Naive thymus-derived CD4-positive, alpha-beta T cell (primary cell): ENCODE results near the gene MKRN2. TPM values are rescaled to one million over a fixed set of nuclear protein-coding genes. Genes with fewer than 3 reads are reported as not detected.

Source experiments
- ATAC-seq: fragments of 150-1000 bp; cut with Tn5 transposase; 2 replicates; pipeline ENCODE4 v1.10.0; 2021; ENCODE audit warnings: mild to moderate bottlenecking, moderate library complexity
- CTCF ChIA-PET: fragments of 350-600 bp; sonication (Branson Sonifier 250); formaldehyde crosslinking; loops from one replicate; lab custom pipeline; 2021; ENCODE audit warnings: antibody characterized with exemption; lab: Charles Lee
- POLR2A ChIA-PET: fragments of 350-600 bp; sonication (Branson Sonifier 250); formaldehyde crosslinking; loops from one replicate; lab custom pipeline; 2021; ENCODE audit warnings: antibody characterized with exemption, inconsistent platforms; lab: Charles Lee
- DNase-seq, 9 donors: peaks; one replicate each; pipeline versions ENCODE4 v3.0.0 to v3.0.0-alpha.2; 2020 to 2022; ENCODE audit warnings: mixed read lengths in 1 of 9
- H3K27ac ChIP-seq: one replicate; pipeline ENCODE4 v1.7.0; 2013; ENCODE audit warnings: mild to moderate bottlenecking, low read depth, low read length, moderate library complexity
- H3K27me3 ChIP-seq, 2 donors: one replicate each; pipeline ENCODE4 v1.7.0; 2013; ENCODE audit warnings: low read length in 2 of 2, mild to moderate bottlenecking in 2 of 2, moderate library complexity in 2 of 2; ENCODE audit not compliant: control insufficient read depth in 2 of 2, insufficient read depth in 2 of 2
- H3K36me3 ChIP-seq, 3 experiments: 1 replicate in 2 of 3; 2 replicates in 1 of 3; pipeline ENCODE4 v1.7.0; 2013; ENCODE audit warnings: low read length in 3 of 3, mild to moderate bottlenecking in 3 of 3, moderate library complexity in 1 of 3; ENCODE audit not compliant: insufficient read depth in 3 of 3, control insufficient read depth in 2 of 3
- H3K4me1 ChIP-seq, 2 donors: one replicate each; pipeline ENCODE4 v1.7.0; 2013; ENCODE audit warnings: low read length in 2 of 2, mild to moderate bottlenecking in 2 of 2, moderate library complexity in 1 of 2; ENCODE audit not compliant: control insufficient read depth in 2 of 2, insufficient read depth in 2 of 2
- H3K4me3 ChIP-seq: 2 replicates; pipeline ENCODE4 v1.7.0; 2013; ENCODE audit warnings: mild to moderate bottlenecking, low read length
- H3K9me3 ChIP-seq, 3 experiments: 1 replicate in 2 of 3; 2 replicates in 1 of 3; pipeline ENCODE4 v1.7.0; 2013; ENCODE audit warnings: low read length in 3 of 3; ENCODE audit not compliant: control insufficient read depth in 2 of 3
- H3K27ac Mint-ChIP-seq, 9 donors: one replicate each; pipeline ENCODE4 v1.8.0; 2020 to 2022; ENCODE audit warnings: mixed read lengths in 9 of 9, mild to moderate bottlenecking in 8 of 9, moderate library complexity in 5 of 9, inconsistent platforms in 2 of 9
- H3K27me3 Mint-ChIP-seq, 5 donors: one replicate each; pipeline ENCODE4 v1.8.0; 2021 to 2022; ENCODE audit warnings: mixed read lengths in 5 of 5, mild to moderate bottlenecking in 1 of 5
- H3K36me3 Mint-ChIP-seq, 5 donors: one replicate each; pipeline ENCODE4 v1.8.0; 2020 to 2022; ENCODE audit warnings: mixed read lengths in 5 of 5, mild to moderate bottlenecking in 3 of 5, inconsistent platforms in 1 of 5
- H3K4me1 Mint-ChIP-seq, 7 donors: one replicate each; pipeline ENCODE4 v1.8.0; 2020 to 2022; ENCODE audit warnings: mixed read lengths in 7 of 7, mild to moderate bottlenecking in 3 of 7, inconsistent platforms in 1 of 7
- H3K4me3 Mint-ChIP-seq, 10 donors: one replicate each; pipeline ENCODE4 v1.8.0; 2020 to 2022; ENCODE audit warnings: mild to moderate bottlenecking in 10 of 10, mixed read lengths in 10 of 10, moderate library complexity in 6 of 10, inconsistent platforms in 2 of 10
- H3K9me3 Mint-ChIP-seq, 11 donors: one replicate each; pipeline ENCODE4 v1.8.0; 2020 to 2022; ENCODE audit warnings: mixed read lengths in 11 of 11, mild to moderate bottlenecking in 4 of 11, inconsistent platforms in 1 of 11, moderate library complexity in 1 of 11
- intact Hi-C, 2 donors: fragments of 100-400 bp; cut with micrococcal nuclease; formaldehyde crosslinking; loops; one replicate each; pipeline ENCODE4 v1.15.1; 2023
- polyA plus RNA-seq, 2 donors: library from polyadenylated mRNA; unstranded; fragments of 300-500 nt; fragmentation: Illumina TruSeq; gene quantifications; one replicate each; pipeline ENCODE4 v1.2.3, GENCODE V29; 2021
- total RNA-seq, 6 experiments: library from RNA in 5 of 6; stranded (reverse) in 5 of 6; gene quantifications; 1 replicate in 5 of 6; 2 replicates in 1 of 6; pipeline ENCODE4 v1.2.3 and lab custom pipeline; 2021 to 2026

The MKRN2 gene
- total and polyA plus RNA-seq, 7 experiments from 2014 or later: 21.9 to 66.2 (median 32.9) TPM

DNA sequence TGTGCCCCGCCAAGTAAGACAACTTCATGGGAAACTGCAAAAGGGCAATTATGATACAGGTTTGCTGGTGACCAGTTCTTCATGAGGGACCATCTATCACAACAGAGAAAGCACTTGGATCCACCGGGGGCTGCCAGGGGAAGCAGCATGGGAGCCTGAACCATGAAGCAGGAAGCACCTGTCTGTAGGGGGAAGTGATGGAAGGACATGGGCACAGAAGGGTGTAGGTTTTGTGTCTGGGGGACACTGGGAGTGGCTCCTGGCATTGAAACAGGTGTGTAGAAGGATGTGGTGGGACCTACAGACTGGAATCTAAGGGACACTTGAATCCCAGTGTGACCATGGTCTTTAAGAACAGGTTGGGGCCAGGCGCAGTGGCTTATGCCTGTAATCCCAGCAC lies 22.6 kb downstream of the MKRN2 start:
- peaks cover 0 to 4% (median 0%) of the 10 kb centered on the region in 7 donors for H3K4me1 Mint-ChIP-seq
- Histone ChIP-seq H3K4me1 (no peaks in the 10 kb centered on the region), H3K9me3 (peaks cover 0 to 7% (median 0%) of the 10 kb centered on the region in 3 experiments), H3K27ac (no peak overlapping the region), H3K27me3 (no peaks in the 10 kb centered on the region), H3K36me3 (peaks cover 6 to 96% (median 18%) of the 10 kb centered on the region in 3 experiments), H3K4me3 (no peak overlapping the region)
- H3K9me3 Mint-ChIP-seq: peaks cover 0 to 17% (median 8%) of the 10 kb centered on the region in 11 donors
- ChIA-PET CTCF (no interaction called here), POLR2A (no interaction called here)
- DNase-seq: no peak
- no peaks in the 10 kb centered on the region for H3K27me3 Mint-ChIP-seq
- ATAC-seq: no peak
- H3K36me3 Mint-ChIP-seq: peaks cover 22 to 77% (median 46%) of the 10 kb centered on the region in 5 donors
- peak overlapping the region in 8 of 9 donors; percentile 59 to 78 (median 67) for H3K27ac Mint-ChIP-seq
- no peak overlapping the region for H3K4me3 Mint-ChIP-seq
- intact Hi-C loops: no loop called here

- Histone ChIP-seq H3K36me3 (peaks cover 7 to 96% (median 19%) of the 10 kb centered on the region in 3 experiments), H3K4me1 (no peaks in the 10 kb centered on the region), H3K27ac (no peak overlapping the region), H3K9me3 (peaks cover 0 to 7% (median 0%) of the 10 kb centered on the region in 3 experiments), H3K27me3 (no peaks in the 10 kb centered on the region), H3K4me3 (no peak overlapping the region)
- ATAC-seq (no peak), DNase-seq (no peak)
- Mint-ChIP-seq H3K36me3 (peaks cover 24 to 77% (median 45%) of the 10 kb centered on the region in 5 donors), H3K27me3 (no peaks in the 10 kb centered on the region), H3K27ac (peak overlapping the region in 6 of 9 donors; percentile 59 to 78 (median 71)), H3K4me1 (peaks cover 0 to 4% (median 0%) of the 10 kb centered on the region in 7 donors), H3K9me3 (peaks cover 0 to 17% (median 8%) of the 10 kb centered on the region in 11 donors), H3K4me3 (no peak overlapping the region)
- ChIA-PET CTCF (no interaction called here), POLR2A (no interaction called here)
- intact Hi-C loops: no loop called here
These were observed 23.0 kb downstream of the MKRN2 start for GRCh38 chr3:12579905-12580304.

DNA sequence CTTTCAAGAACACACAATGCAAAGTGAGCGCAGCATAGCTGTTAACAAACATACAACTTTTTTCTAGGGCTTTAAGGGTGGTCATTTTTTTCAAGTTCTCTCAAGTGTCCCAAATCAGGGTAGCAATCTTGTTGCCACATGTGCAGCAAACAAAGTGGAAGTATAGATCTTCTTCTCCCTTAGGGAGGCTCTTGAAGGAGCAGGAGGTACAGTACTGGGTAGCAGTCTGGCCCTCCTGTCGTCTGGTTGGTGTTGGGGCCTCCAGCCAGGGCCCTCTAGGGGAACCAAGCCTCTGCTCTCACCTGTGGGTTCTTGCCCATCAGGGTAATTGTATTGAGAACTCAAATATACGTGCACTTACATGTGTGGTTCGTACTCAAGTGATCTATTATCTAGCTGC lies 25.8 kb downstream of the MKRN2 start:
- Mint-ChIP-seq H3K27me3 (no peaks in the 10 kb centered on the region), H3K27ac (peak overlapping the region in 2 of 9 donors; percentile 7 to 25), H3K4me3 (no peak overlapping the region), H3K4me1 (peaks cover 0 to 4% (median 0%) of the 10 kb centered on the region in 7 donors), H3K36me3 (peaks cover 10 to 59% (median 33%) of the 10 kb centered on the region in 5 donors), H3K9me3 (peaks cover 0 to 2% (median 0%) of the 10 kb centered on the region in 11 donors)
- no peaks in the 10 kb centered on the region for H3K9me3 ChIP-seq
- no peak overlapping the region for H3K27ac ChIP-seq
- H3K4me3 ChIP-seq: no peak overlapping the region
- peaks cover 5 to 89% (median 16%) of the 10 kb centered on the region in 3 experiments for H3K36me3 ChIP-seq
- no peaks in the 10 kb centered on the region for H3K27me3 ChIP-seq
- POLR2A ChIA-PET: no interaction called here
- CTCF ChIA-PET: no interaction called here
- intact Hi-C loops: no loop called here
- H3K4me1 ChIP-seq: no peaks in the 10 kb centered on the region
- ATAC-seq: no peak
- DNase-seq: no peak

GRCh38 chr3:12583280-12583679 lies 26.4 kb downstream of the MKRN2 start:
- no peak overlapping the region for H3K4me3 ChIP-seq
- peaks cover 9 to 89% (median 16%) of the 10 kb centered on the region in 3 experiments for H3K36me3 ChIP-seq
- Mint-ChIP-seq H3K27me3 (no peaks in the 10 kb centered on the region), H3K4me1 (peaks cover 0 to 4% (median 0%) of the 10 kb centered on the region in 7 donors), H3K4me3 (no peak overlapping the region), H3K9me3 (peaks cover 0 to 2% (median 0%) of the 10 kb centered on the region in 11 donors), H3K27ac (no peak overlapping the region), H3K36me3 (peaks cover 9 to 56% (median 35%) of the 10 kb centered on the region in 5 donors)
- no peaks in the 10 kb centered on the region for H3K27me3 ChIP-seq
- intact Hi-C loops: no loop called here
- CTCF ChIA-PET: no interaction called here
- POLR2A ChIA-PET: no interaction called here
- no peak overlapping the region for H3K27ac ChIP-seq
- ATAC-seq (no peak), DNase-seq (no peak)
- no peaks in the 10 kb centered on the region for H3K4me1 ChIP-seq
- H3K9me3 ChIP-seq: no peaks in the 10 kb centered on the region

- peaks cover 0 to 2% (median 0%) of the 10 kb centered on the region in 11 donors for H3K9me3 Mint-ChIP-seq
- CTCF ChIA-PET: no interaction called here
- H3K4me1 Mint-ChIP-seq: peaks cover 0 to 9% (median 0%) of the 10 kb centered on the region in 7 donors
- H3K9me3 ChIP-seq: no peaks in the 10 kb centered on the region
- POLR2A ChIA-PET: no interaction called here
- H3K4me1 ChIP-seq: no peaks in the 10 kb centered on the region
- H3K27ac ChIP-seq: no peak overlapping the region
- no peaks in the 10 kb centered on the region for H3K27me3 Mint-ChIP-seq
- intact Hi-C loops: no loop called here
- DNase-seq: no peak
- peaks cover 12 to 90% (median 22%) of the 10 kb centered on the region in 3 experiments for H3K36me3 ChIP-seq
- no peak overlapping the region for H3K4me3 ChIP-seq
- H3K27ac Mint-ChIP-seq: peak overlapping the region in 3 of 9 donors; percentile 32 to 65 (median 34)
- peaks cover 12 to 54% (median 35%) of the 10 kb centered on the region in 5 donors for H3K36me3 Mint-ChIP-seq
- ATAC-seq: no peak
- H3K4me3 Mint-ChIP-seq: no peak overlapping the region
- no peaks in the 10 kb centered on the region for H3K27me3 ChIP-seq
These were observed 27.2 kb downstream of the MKRN2 start for GRCh38 chr3:12584083-12584482.

DNA sequence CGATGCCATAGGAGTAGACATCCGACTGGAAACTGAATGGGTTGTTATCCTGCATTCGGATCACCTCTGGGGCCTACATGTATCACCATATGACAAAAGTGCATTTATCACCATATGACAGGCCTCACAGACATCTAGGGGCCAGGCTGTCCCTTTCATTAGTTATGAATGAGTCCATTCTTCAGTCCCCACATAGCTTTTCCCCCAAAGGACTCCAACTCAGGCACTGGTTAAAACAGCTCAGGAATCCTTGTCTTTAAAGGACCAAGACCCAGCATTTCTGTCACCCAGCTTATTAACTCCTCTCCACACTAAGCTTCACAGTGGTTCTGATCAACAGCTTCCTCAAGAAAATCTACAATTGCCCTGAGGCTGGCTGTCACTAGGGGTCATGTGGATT lies 28.3 kb downstream of the MKRN2 start:
- H3K9me3 Mint-ChIP-seq: peaks cover 0 to 2% (median 0%) of the 10 kb centered on the region in 11 donors
- H3K27ac ChIP-seq: no peak overlapping the region
- ChIA-PET POLR2A (no interaction called here), CTCF (no interaction called here)
- no peaks in the 10 kb centered on the region for H3K27me3 Mint-ChIP-seq
- intact Hi-C loops: no loop called here
- H3K4me1 Mint-ChIP-seq: peaks cover 0 to 10% (median 0%) of the 10 kb centered on the region in 7 donors
- no peak overlapping the region for H3K4me3 Mint-ChIP-seq
- peak overlapping the region in 6 of 9 donors; percentile 4 to 45 (median 20) for H3K27ac Mint-ChIP-seq
- no peak for DNase-seq
- H3K27me3 ChIP-seq: no peaks in the 10 kb centered on the region
- H3K4me3 ChIP-seq: no peak overlapping the region
- ATAC-seq: peak; percentile 6
- H3K9me3 ChIP-seq: no peaks in the 10 kb centered on the region
- H3K36me3 ChIP-seq: peaks cover 17 to 85% (median 23%) of the 10 kb centered on the region in 3 experiments
- H3K36me3 Mint-ChIP-seq: peaks cover 13 to 50% (median 30%) of the 10 kb centered on the region in 5 donors
- no peaks in the 10 kb centered on the region for H3K4me1 ChIP-seq

GRCh38 chr3:12585970-12586369 lies 29.1 kb downstream of the MKRN2 start:
- H3K27ac Mint-ChIP-seq: peak overlapping the region in 3 of 9 donors; percentile 9 to 32 (median 10)
- no peak for ATAC-seq
- peaks cover 0 to 2% (median 0%) of the 10 kb centered on the region in 11 donors for H3K9me3 Mint-ChIP-seq
- Histone ChIP-seq H3K27me3 (no peaks in the 10 kb centered on the region), H3K27ac (no peak overlapping the region), H3K9me3 (no peaks in the 10 kb centered on the region), H3K4me3 (no peak overlapping the region), H3K36me3 (peaks cover 17 to 88% (median 25%) of the 10 kb centered on the region in 3 experiments), H3K4me1 (no peaks in the 10 kb centered on the region)
- ChIA-PET POLR2A (no interaction called here), CTCF (no interaction called here)
- intact Hi-C loops: no loop called here
- no peak overlapping the region for H3K4me3 Mint-ChIP-seq
- H3K36me3 Mint-ChIP-seq: peaks cover 13 to 50% (median 26%) of the 10 kb centered on the region in 5 donors
- H3K27me3 Mint-ChIP-seq: no peaks in the 10 kb centered on the region
- H3K4me1 Mint-ChIP-seq: peaks cover 0 to 7% (median 0%) of the 10 kb centered on the region in 7 donors
- no peak for DNase-seq
